Vagina (tissue), 2 donors: Measurements from ENCODE around the gene MYL7.

Source experiments
- POLR2A ChIP-seq, 2 donors: fragments of 450-650 bp; IDR thresholded peaks; one replicate each; pipeline ENCODE4 v1.6.1; 2017; ENCODE audit warnings: antibody characterized with exemption in 2 of 2, mild to moderate bottlenecking in 2 of 2, moderate library complexity in 2 of 2
- TF ChIP-seq, protein P1 (sequence below), 3 experiments: fragments of 450-650 bp in 2 of 3; fragments of 200-600 bp in 1 of 3; sonication (generic) in 1 of 3; IDR thresholded peaks; one replicate each; pipeline ENCODE4 v1.5.1; 2017 to 2019; ENCODE audit warnings: antibody characterized with exemption in 3 of 3, mild to moderate bottlenecking in 2 of 3, moderate library complexity in 2 of 3

DNA sequence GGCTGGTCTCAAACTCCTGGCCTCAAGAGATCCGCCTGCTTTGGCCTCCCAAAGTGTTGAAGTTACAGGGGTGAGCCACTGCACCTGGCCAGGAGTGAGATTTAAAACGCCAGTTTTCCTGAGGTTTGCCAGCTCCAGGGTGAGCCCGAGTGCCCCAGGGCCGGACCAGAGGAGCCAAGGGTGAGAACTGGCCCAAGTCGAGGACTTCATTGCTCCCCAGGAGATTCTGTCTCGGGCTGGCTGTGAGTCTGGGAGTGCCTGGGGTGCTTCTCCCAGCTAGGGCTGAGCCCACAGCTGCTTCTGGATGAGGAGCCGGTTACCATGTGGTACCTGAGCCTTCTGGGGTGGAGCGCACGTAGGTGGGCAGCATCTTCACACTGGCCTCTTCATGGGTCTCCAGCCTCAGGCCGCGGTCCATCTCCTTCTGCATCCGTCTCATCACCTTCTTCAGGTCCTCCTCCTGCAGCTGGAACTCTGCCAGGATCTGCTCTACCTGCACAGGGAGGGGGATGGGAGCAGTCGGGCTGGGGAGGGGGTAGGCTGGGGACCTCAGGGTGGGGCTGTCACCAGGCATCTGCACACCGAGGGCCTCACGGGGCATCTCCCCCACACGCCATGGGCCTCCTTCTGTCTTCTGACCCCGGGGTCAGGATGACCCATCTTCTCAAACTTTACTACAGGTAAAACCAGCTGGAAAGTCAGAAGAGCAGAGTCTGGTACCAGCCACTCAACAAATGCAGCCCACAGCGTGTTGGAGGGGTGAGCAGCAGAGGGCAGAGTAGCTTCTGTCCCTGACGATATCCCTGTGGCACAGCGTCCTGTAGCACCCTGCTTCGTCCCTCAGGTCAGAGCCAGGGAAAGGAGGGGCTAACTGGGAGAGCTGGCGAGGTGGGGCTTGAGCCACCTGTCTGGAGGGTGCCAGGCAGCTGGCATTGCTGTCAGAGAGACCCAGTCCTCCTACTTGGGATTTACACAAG is 12.1 kb upstream of the MYL7 start:
- TF ChIP-seq, protein P1, sequence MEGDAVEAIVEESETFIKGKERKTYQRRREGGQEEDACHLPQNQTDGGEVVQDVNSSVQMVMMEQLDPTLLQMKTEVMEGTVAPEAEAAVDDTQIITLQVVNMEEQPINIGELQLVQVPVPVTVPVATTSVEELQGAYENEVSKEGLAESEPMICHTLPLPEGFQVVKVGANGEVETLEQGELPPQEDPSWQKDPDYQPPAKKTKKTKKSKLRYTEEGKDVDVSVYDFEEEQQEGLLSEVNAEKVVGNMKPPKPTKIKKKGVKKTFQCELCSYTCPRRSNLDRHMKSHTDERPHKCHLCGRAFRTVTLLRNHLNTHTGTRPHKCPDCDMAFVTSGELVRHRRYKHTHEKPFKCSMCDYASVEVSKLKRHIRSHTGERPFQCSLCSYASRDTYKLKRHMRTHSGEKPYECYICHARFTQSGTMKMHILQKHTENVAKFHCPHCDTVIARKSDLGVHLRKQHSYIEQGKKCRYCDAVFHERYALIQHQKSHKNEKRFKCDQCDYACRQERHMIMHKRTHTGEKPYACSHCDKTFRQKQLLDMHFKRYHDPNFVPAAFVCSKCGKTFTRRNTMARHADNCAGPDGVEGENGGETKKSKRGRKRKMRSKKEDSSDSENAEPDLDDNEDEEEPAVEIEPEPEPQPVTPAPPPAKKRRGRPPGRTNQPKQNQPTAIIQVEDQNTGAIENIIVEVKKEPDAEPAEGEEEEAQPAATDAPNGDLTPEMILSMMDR (IDR thresholded peaks at IDR 0.05) = no peak
- no peak for TF ChIP-seq POLR2A (IDR thresholded peaks at IDR 0.05)
